DMS153 (cell line): ENCODE results near the gene SPATA7.

Experiments
- DNase-seq: peaks from one replicate; lab custom pipeline; 2025; lab: John Stamatoyannopoulos, UW

Gene SPATA7

GRCh38 chr14:88417594-88417993 is 32.1 kb downstream of the SPATA7 start:
- no peak for DNase-seq

- no peak for DNase-seq
Observed at GRCh38 chr14:88420187-88420586, 34.7 kb downstream of the SPATA7 start.

- no peak for DNase-seq
Observed at GRCh38 chr14:88421286-88421685, 35.8 kb downstream of the SPATA7 start.

GRCh38 chr14:88422047-88422446 is 36.6 kb downstream of the SPATA7 start:
- no peak for DNase-seq

- DNase-seq: no peak
Observed at GRCh38 chr14:88422919-88423650, 37.6 kb downstream of the SPATA7 start.

- no peak for DNase-seq
Observed at GRCh38 chr14:88424573-88424972, 39.1 kb downstream of the SPATA7 start.

GRCh38 chr14:88426271-88426670 is 40.8 kb downstream of the SPATA7 start:
- DNase-seq: no peak

- no peak for DNase-seq
Observed at GRCh38 chr14:88430976-88431375, 45.5 kb downstream of the SPATA7 start.

- DNase-seq: no peak
Observed at GRCh38 chr14:88437658-88438057, 52.2 kb downstream of the SPATA7 start.

- no peak for DNase-seq
Observed at GRCh38 chr14:88439088-88439487, 53.6 kb downstream of the SPATA7 start.

GRCh38 chr14:88452231-88452630 is 66.8 kb downstream of the SPATA7 start:
- DNase-seq: no peak

GRCh38 chr14:88454886-88455285 is 69.4 kb downstream of the SPATA7 start:
- no peak for DNase-seq

- no peak for DNase-seq
Observed at GRCh38 chr14:88463318-88463717, 77.9 kb downstream of the SPATA7 start.

- no peak for DNase-seq
Observed at GRCh38 chr14:88468406-88468805, 82.9 kb downstream of the SPATA7 start.

GRCh38 chr14:88470542-88471440 is 85.3 kb downstream of the SPATA7 start:
- DNase-seq: no peak

GRCh38 chr14:88473791-88474190 is 88.3 kb downstream of the SPATA7 start:
- no peak for DNase-seq

GRCh38 chr14:88476214-88476774 is 90.8 kb downstream of the SPATA7 start:
- DNase-seq: no peak

- no peak for DNase-seq
Observed at GRCh38 chr14:88476825-88477224, 91.4 kb downstream of the SPATA7 start.

- no peak for DNase-seq
Observed at GRCh38 chr14:88477513-88478250, 92.2 kb downstream of the SPATA7 start.

GRCh38 chr14:88478931-88479330 is 93.5 kb downstream of the SPATA7 start:
- DNase-seq: no peak

GRCh38 chr14:88479574-88479987 is 94.1 kb downstream of the SPATA7 start:
- DNase-seq: no peak

- DNase-seq: no peak
Observed at GRCh38 chr14:88481059-88481458, 95.6 kb downstream of the SPATA7 start.
